ENCODE data around the gene DNAJC19. TPM values are rescaled to one million over a fixed set of nuclear protein-coding genes. Genes with fewer than 3 reads are reported as not detected.
A peak's percentile ranks its signal among the peaks of the same experiment; 100 is the strongest.
"Not testable (repeated sequence)": the region's sequence is repeated elsewhere in the genome, so short reads cannot be mapped to it uniquely, and the experiment has no call there.

The DNAJC19 gene
- 44.3 and 48.0 TPM in 2 replicates for total RNA-seq (2014; rRNA removed; shearing (Covaris generic))

GRCh38 chr3:180989291-180990163 is at the start of gene DNAJC19:
Gene DNAJC19, minus strand, starts transcription at chr3:180989736. Its CDS starts 134 bp downstream, at chr3:180989602.
- DNase-seq (ENCODE audit: low spot score) = peak; percentile 98

- DNase-seq (ENCODE audit: low spot score) = no peak
These were observed 41.4 kb upstream of the DNAJC19 start for GRCh38 chr3:181030948-181031347.

DNA sequence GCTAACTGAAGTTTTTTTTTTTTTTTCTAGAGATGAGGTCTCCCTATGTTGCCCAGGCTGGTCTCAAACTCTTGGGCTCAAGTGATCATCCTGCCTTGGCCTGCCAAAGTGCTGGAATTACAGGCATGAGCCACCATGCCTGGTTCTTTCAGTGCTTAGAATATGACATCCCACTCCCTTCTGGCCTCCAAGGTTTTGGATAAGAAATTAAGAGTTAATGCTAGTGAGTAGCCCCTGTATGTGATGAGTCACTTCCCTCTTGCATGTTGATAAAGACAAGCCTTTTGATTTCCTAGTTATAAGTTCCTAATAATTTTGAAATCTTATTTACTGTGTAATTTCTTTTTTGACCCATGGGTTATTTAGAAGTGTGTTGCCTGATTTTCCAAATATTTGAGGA is 35.7 kb upstream of the DNAJC19 start:
- no peak for DNase-seq (ENCODE audit: low spot score)

DNA sequence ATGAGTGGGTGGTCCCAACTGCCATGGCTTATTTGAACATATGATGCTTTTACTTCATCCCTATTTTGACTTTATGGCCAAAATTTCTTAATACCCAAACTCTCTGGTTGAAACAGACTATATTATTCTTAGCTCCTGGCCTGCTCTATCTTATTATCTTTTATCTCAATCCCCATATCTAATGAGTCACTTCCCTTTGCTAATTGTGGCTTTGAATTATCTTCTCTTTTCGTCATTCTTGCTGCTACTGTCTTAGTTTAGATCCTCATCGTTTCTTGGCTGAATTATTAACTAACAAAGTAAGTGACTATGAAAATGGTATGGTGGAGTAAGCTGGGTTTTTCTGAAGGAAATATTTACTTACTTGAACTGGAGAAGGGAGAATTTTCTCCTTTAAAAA is 28.2 kb upstream of the DNAJC19 start:
- no peak for DNase-seq (ENCODE audit: low spot score)

- no peak for DNase-seq (ENCODE audit: low spot score)
These were observed 19.7 kb upstream of the DNAJC19 start for GRCh38 chr3:181009225-181009624.

- no peak for DNase-seq (ENCODE audit: low spot score)
These were observed 19.3 kb upstream of the DNAJC19 start for GRCh38 chr3:181008796-181009195.

- DNase-seq (ENCODE audit: low spot score) = no peak
These were observed 17.7 kb upstream of the DNAJC19 start for GRCh38 chr3:181007262-181007661.

GRCh38 chr3:181006541-181006940 is 17.0 kb upstream of the DNAJC19 start:
- peak; percentile 17 for DNase-seq (ENCODE audit: low spot score)

DNA sequence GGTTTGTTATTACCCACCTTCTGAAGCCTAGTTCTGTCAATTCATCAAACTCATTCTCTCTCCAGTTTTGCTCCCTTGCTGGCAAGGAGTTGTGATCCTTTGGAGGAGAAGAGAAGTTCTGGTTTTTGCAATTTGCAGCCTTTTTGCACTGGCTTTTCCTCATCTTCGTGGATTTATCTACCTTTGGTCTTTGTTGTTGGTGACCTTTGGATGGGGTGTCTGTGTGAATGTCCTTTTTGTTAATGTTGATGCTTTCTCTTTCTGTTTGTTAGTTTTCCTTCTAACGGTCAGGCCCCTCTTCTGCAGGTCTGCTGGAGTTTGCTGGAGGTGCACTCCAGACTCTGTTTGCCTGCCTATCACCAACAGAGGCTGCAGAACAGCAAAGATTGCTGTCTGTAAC is 13.9 kb upstream of the DNAJC19 start:
- DNase-seq (ENCODE audit: low spot score) = not testable (repeated sequence)

DNA sequence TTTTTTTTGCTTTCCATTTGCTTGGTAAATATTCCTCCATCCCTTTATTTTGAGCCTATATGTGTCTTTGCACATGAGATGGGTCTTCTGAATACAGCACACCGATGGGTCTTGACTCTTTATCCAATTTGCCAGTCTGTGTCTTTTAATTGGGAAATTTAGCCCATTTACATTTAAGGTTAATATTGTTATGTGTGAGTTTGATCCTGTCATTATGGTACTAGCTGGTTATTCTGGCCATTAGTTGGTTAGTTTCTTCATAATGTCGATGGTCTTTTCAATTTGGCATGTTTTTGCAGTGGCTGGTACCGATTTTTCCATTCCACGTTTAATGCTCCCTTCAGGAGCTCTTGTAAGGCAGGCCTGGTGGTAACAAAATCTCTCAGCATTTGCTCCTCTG is 12.8 kb upstream of the DNAJC19 start:
- DNase-seq (ENCODE audit: low spot score) = not testable (repeated sequence)

- DNase-seq (ENCODE audit: low spot score) = no peak
These were observed 6.9 kb upstream of the DNAJC19 start for GRCh38 chr3:180996415-180996932.

DNA sequence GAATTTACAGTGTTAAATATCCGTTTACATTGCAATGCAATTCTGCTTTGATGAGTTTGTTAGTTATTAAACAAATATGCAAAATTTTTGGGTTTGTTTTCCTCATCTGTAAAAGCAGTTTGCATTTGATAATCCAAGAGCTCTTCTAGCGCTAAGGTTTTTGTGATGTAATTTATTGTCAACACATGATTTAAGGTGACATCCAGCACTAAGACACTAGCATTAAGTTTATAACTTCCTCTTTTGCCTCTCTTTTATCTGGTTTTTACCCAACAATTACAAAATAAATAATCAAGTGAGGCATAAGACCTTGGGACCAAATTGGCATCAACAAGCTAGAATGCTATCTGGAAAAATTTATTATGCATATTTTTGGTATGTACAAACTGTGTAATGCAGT is 969 bp upstream of the DNAJC19 start:
- no peak for DNase-seq (ENCODE audit: low spot score)

DNA sequence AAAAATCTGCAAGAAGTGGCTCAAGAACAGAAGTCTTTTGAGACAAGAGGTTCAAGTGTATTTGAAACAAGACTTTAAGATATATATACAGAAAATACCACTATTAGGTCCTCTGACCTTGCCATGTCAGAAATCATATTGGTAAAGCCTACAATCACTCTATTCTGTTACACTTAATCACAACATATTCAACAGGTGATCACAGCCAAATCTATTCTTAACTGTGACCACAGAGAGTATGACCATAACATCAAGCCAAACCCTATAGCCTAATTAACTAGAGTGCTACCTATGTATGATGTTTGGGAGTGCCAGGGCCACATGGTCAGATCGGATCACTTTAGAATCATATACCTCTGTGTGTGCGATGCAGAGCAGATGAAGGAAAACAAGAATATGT is 2.2 kb downstream of the DNAJC19 start:
- DNase-seq (ENCODE audit: low spot score) = no peak

DNA sequence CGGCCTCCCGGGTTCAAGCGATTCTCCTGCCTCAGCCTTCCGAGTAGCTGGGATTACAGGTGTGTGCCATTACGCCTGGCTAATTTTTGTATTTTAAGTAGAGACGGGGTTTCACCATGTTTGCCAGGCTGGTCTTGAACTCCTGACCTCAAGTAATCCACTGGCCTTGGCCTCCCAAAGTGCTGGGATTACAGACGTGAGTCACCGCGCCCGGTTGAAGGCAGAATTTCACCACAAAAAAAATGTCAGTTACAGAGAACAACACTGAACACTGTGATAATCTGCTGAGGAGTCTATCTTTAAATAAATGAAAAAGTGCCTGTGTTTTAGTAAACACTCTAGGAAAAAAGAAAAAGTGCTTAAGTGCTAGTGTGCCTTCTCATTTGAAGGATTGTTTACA is 3.2 kb downstream of the DNAJC19 start:
- not testable (repeated sequence) for DNase-seq (ENCODE audit: low spot score)

DNA sequence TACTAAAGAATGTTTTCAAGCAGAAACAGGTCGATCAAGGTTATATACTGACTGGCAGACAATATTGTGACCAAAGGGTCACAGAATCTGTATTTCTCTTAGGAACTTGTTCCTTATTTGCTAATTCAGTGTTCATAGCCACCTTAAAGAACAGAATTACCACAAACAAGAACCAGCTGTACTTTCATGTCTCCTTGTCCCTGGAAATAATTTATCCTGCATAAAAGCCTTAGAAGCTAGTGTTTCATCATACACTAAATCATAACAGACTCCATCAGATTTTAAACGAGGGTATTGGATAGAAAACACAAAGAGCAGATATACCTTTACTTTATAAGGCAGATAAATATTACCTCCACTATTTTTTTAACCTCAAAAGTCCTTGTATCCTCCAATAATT is 6.4 kb downstream of the DNAJC19 start:
- DNase-seq (ENCODE audit: low spot score) = no peak

DNA sequence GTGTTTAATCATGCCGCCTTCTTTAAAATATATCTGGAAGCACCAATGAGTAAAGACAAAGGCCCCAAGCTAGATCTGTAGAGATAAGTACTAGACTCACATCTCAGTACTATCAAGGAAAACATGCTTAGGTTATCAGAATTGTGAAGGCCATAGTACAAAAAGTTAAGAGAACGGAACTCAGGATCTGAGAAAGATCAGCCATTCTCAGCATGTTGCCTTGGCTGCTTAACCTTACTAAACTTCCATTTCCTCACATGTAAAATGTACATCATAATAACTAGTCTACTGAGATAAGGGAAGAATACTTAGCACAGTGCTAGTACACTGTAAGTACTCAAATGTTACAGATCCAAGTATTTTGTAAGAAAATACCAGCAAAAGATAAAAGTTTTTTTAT is 7.6 kb downstream of the DNAJC19 start:
- DNase-seq (ENCODE audit: low spot score) = no peak

DNA sequence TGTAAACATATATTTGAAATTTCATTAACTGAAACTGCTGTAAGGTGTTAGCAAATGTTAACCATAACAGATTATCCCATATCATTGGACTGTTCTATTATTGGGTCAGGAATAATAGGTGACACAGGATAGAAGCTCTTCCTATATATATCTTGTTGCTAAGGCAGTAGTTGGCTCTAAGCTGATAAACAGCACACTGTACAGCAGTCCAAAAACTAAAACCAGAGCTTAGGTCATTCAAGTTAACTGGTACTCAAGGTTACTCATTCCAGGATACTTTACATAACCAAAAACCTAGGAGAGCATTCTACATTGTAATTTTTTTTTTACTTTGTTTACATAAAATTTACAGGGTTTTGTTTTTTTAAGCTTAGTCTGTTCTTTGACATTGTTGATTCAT is 8.9 kb downstream of the DNAJC19 start:
- no peak for DNase-seq (ENCODE audit: low spot score)

- no peak for DNase-seq (ENCODE audit: low spot score)
These were observed 9.6 kb downstream of the DNAJC19 start for GRCh38 chr3:180979961-180980360.

DNA sequence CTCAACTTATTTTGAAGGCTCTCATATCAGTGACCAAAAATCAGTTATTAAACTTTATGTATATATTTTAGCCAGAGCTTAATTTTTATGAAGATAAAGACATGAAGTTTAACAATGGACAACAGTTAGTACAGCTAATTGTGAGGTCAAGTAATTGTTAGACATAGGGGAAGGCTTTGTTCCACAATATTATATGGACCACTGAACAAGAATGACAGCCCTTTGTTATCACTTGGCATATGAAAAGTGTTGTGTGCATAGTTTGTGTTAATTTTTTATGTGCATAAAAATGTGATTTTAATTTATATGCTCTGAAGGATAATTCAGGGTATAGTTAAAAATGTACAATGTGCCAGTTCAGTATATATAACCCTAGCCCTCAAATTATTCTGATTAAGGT is 12.0 kb downstream of the DNAJC19 start:
- DNase-seq (ENCODE audit: low spot score) = no peak

DNA sequence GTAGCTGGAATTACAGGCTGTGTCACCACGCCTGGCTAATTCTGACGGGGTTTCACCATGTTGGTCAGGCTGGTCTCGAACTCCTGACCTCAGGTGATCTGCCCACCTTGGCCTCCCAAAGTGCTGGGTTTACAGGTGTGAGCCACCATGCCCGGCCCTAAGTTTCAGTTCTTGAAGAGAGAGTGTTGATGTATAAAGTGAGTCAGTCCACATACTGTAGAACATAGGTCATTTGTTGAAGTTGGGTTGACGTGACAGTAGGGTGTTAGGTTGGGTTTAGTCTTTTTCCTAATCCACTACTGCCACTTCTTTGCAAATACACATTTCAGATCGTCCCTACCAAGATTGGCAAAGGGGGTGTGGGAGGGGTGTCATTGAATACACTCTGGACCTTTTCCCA is 15.2 kb downstream of the DNAJC19 start:
- no peak for DNase-seq (ENCODE audit: low spot score)

DNA sequence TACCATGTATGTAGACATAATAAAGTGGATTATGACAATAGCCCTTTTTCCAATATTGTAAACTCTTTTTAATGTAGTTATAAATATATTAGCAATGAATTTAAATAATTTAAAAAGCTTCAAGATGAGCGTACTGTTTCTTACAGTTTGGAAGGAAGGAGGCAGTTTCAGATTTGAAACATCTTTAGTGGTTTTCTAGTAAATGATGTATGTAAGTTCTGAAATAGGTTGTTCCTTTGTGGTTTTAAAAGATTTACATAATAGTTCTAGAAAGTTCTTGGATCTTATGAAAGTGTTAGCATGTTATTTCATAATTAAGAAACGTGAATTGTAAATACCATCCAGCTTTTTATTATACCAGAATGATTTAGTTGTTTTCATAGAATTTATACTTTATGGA is 16.0 kb downstream of the DNAJC19 start:
- no peak for DNase-seq (ENCODE audit: low spot score)

DNA sequence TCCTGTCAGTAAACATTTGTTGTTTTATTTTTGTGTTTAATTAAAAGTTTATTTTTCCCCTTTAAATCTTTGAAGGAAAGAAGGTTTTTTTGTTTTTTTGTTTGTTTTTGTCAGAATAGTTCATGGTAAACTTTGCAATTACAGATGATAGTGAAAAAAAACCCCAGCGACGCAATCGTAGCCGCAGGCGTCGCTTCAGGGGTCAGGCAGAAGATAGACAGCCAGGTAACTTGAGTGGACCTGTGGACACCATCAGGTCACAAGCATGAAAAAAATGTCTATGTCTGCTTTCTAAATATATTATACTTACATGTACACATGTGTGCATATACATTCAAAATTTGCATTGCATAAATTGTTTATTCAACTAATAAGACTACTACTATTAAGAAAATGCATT is 18.6 kb downstream of the DNAJC19 start:
- no peak for DNase-seq (ENCODE audit: low spot score)

- no peak for DNase-seq (ENCODE audit: low spot score)
These were observed 27.0 kb downstream of the DNAJC19 start for GRCh38 chr3:180962530-180962929.

GRCh38 chr3:180961552-180961951 is 28.0 kb downstream of the DNAJC19 start:
- no peak for DNase-seq (ENCODE audit: low spot score)
